OCI-LY3 (cell line): Measurements from ENCODE around the gene AGAP5.

ENCODE experiments used
- H2AFZ ChIP-seq: fragments of 200-600, 300-600 bp; shearing (Covaris generic); 2 replicates; pipeline ENCODE4 v1.6.0; 2014; ENCODE audit warnings: antibody characterized with exemption, low read depth, low read length
- H3K27ac ChIP-seq: fragments of 200-600, 300-600 bp; sonication (generic); 2 replicates; pipeline ENCODE4 v1.5.1; 2014; ENCODE audit warnings: mild to moderate bottlenecking, low read length, moderate library complexity, mixed read lengths
- H3K27me3 ChIP-seq: fragments of 200-600, 300-600 bp; sonication (generic); 2 replicates; pipeline ENCODE4 v1.6.1; 2014; ENCODE audit warnings: low read depth, low read length, mixed read lengths
- H3K36me3 ChIP-seq: fragments of 200-600, 300-600 bp; sonication (generic); replicated peaks from 2 replicates; pipeline ENCODE3; 2014; ENCODE audit warnings: low read depth, low read length, mixed read lengths
- H3K4me1 ChIP-seq: fragments of 300-600, 200-600 bp; sonication (generic); 2 replicates; pipeline ENCODE4 v1.6.1; 2014; ENCODE audit warnings: low read length, mixed read lengths
- H3K4me2 ChIP-seq: fragments of 200-600, 300-600 bp; sonication (generic); 2 replicates; pipeline ENCODE4 v1.6.1; 2014; ENCODE audit warnings: low read length, mixed read lengths
- H3K4me3 ChIP-seq: fragments of 300-600, 200-600 bp; sonication (generic); 2 replicates; pipeline ENCODE4 v1.5.1; 2014; ENCODE audit warnings: antibody characterized with exemption, mild to moderate bottlenecking, low read length, moderate library complexity
- H3K79me2 ChIP-seq: fragments of 300-600, 200-600 bp; shearing (Covaris generic); 2 replicates; pipeline ENCODE4 v1.6.1; 2014; ENCODE audit warnings: mild to moderate bottlenecking, low read length, mixed read lengths
- H3K9ac ChIP-seq: fragments of 300-600, 200-600 bp; shearing (Covaris generic); 2 replicates; pipeline ENCODE4 v1.6.0; 2014; ENCODE audit warnings: mild to moderate bottlenecking, low read length, moderate library complexity
- H3K9me3 ChIP-seq: fragments of 200-600, 300-600 bp; shearing (Covaris generic); 2 replicates; pipeline ENCODE4 v1.6.1; 2014; ENCODE audit warnings: low read length, mixed read lengths; ENCODE audit not compliant: insufficient read depth
- H4K20me1 ChIP-seq: fragments of 200-600, 300-600 bp; sonication (generic); 2 replicates; pipeline ENCODE4 v1.6.1; 2016; ENCODE audit warnings: low read length, mixed read lengths; ENCODE audit not compliant: insufficient read depth
- CTCF ChIP-seq: fragments of 200-600, 300-600 bp; sonication (generic); IDR thresholded peaks from 2 replicates; pipeline ENCODE4 v1.5.1; 2014; ENCODE audit warnings: antibody characterized with exemption, low read length, low read depth
- EZH2phosphoT487 ChIP-seq: fragments of 200-600 bp; shearing (Covaris generic); IDR thresholded peaks from 2 replicates; pipeline ENCODE4 v1.6.1; 2018; ENCODE audit warnings: antibody characterized with exemption, mixed run types, low read depth

The AGAP5 gene

GRCh38 chr10:73625004-73625883 is 72.7 kb downstream of the AGAP5 start:
- H3K4me3 ChIP-seq = peak overlapping the region; percentile 89
- no peaks in the 10 kb centered on the region for H3K36me3 ChIP-seq
- no peaks in the 10 kb centered on the region for H4K20me1 ChIP-seq
- peak overlapping the region; percentile 73 for H3K4me2 ChIP-seq
- H3K9me3 ChIP-seq = no peaks in the 10 kb centered on the region
- TF ChIP-seq EZH2phosphoT487 (no peak), CTCF (no peak)
- peak overlapping the region; percentile 61 for H3K9ac ChIP-seq
- H3K79me2 ChIP-seq = peaks cover 7% of the 10 kb centered on the region
- H3K4me1 ChIP-seq = peaks cover 4% of the 10 kb centered on the region; the same call in 1 of the 2 replicates
- no peaks in the 10 kb centered on the region for H3K27me3 ChIP-seq
- H2AFZ ChIP-seq = peak overlapping the region; percentile 79
- no peak overlapping the region for H3K27ac ChIP-seq
